KBM-7 (cell line): Measurements from ENCODE around the gene SLC44A1.
A peak's percentile ranks its signal among the peaks of the same experiment; 100 is the strongest.

ENCODE experiments used
- DNase-seq: peaks from one replicate; pipeline ENCODE4 v3.0.0-alpha.2; 2015
- in situ Hi-C: fragments of 300-500 bp; cut with MboI; formaldehyde crosslinking; loops from 2 replicates; pipeline ENCODE4 v1.14.3; 2020; ENCODE audit warnings: low sequenced_read_pairs, low pct_unique_long_range_greater_than_20kb, mixed read lengths

SLC44A1 gene

GRCh38 chr9:105244003-105244733 lies at the start of gene SLC44A1:
SLC44A1 (plus strand) TSS chr9:105244651; CDS start chr9:105244869, 218 bp downstream.
- in situ Hi-C loops = no loop called here

GRCh38 chr9:105195259-105195658 lies 49.2 kb upstream of the SLC44A1 start:
- no peak for DNase-seq
- in situ Hi-C loops = no loop called here

More at GRCh38 chr9:105244003-105244733, at the start of gene SLC44A1:
- peak; percentile 94 for DNase-seq

GRCh38 chr9:105198023-105198422 lies 46.4 kb upstream of the SLC44A1 start:
- peak; percentile 3 for DNase-seq
- in situ Hi-C loops = no loop called here

GRCh38 chr9:105198865-105199264 lies 45.6 kb upstream of the SLC44A1 start:
- in situ Hi-C loops = no loop called here

GRCh38 chr9:105204416-105204815 lies 40.0 kb upstream of the SLC44A1 start:
- in situ Hi-C loops = no loop called here
- DNase-seq = no peak

More at GRCh38 chr9:105198865-105199264, 45.6 kb upstream of the SLC44A1 start:
- DNase-seq = no peak

GRCh38 chr9:105205787-105206495 lies 38.5 kb upstream of the SLC44A1 start:
- in situ Hi-C loops = no loop called here
- DNase-seq = no peak

GRCh38 chr9:105206496-105206820 lies 38.0 kb upstream of the SLC44A1 start:
- no peak for DNase-seq
- in situ Hi-C loops = no loop called here

- in situ Hi-C loops = no loop called here
- DNase-seq = no peak
Measured at GRCh38 chr9:105206821-105207699, 37.4 kb upstream of the SLC44A1 start.

- no peak for DNase-seq
- in situ Hi-C loops = no loop called here
Measured at GRCh38 chr9:105216440-105217178, 27.8 kb upstream of the SLC44A1 start.

GRCh38 chr9:105218673-105219072 lies 25.8 kb upstream of the SLC44A1 start:
- in situ Hi-C loops = no loop called here
- DNase-seq = no peak

- in situ Hi-C loops = no loop called here
- no peak for DNase-seq
Measured at GRCh38 chr9:105219291-105219805, 25.1 kb upstream of the SLC44A1 start.

GRCh38 chr9:105220451-105220850 lies 24.0 kb upstream of the SLC44A1 start:
- in situ Hi-C loops = no loop called here
- no peak for DNase-seq

- no peak for DNase-seq
- in situ Hi-C loops = no loop called here
Measured at GRCh38 chr9:105223544-105224140, 20.8 kb upstream of the SLC44A1 start.

GRCh38 chr9:105226055-105226454 lies 18.4 kb upstream of the SLC44A1 start:
- no peak for DNase-seq
- in situ Hi-C loops = no loop called here

GRCh38 chr9:105232207-105232606 lies 12.2 kb upstream of the SLC44A1 start:
- in situ Hi-C loops = no loop called here
- no peak for DNase-seq

- in situ Hi-C loops = no loop called here
- DNase-seq = no peak
Measured at GRCh38 chr9:105233873-105234272, 10.6 kb upstream of the SLC44A1 start.

GRCh38 chr9:105236261-105236660 lies 8.2 kb upstream of the SLC44A1 start:
- no peak for DNase-seq
- in situ Hi-C loops = no loop called here

GRCh38 chr9:105237246-105237645 lies 7.2 kb upstream of the SLC44A1 start:
- no peak for DNase-seq

GRCh38 chr9:105238302-105238701 lies 6.1 kb upstream of the SLC44A1 start:
- in situ Hi-C loops = no loop called here
- DNase-seq = no peak

More at GRCh38 chr9:105237246-105237645, 7.2 kb upstream of the SLC44A1 start:
- in situ Hi-C loops = no loop called here
